Heart right ventricle (tissue), 16 donors: ENCODE results near the gene AKAP11. TPM values are rescaled to one million over a fixed set of nuclear protein-coding genes. Genes with fewer than 3 reads are reported as not detected.

ENCODE experiments used
- ATAC-seq, 8 donors: fragments of 200-7000 bp; cut with Tn5 transposase; one replicate each; pipeline ENCODE4 v1.9.1; 2020; ENCODE audit warnings: mild to moderate bottlenecking in 8 of 8, moderate library complexity in 8 of 8, moderate number of reproducible peaks in 1 of 8
- DNase-seq, 2 donors: peaks; one replicate each; pipeline ENCODE4 v3.0.0-alpha.2; 2020
- H3K27ac ChIP-seq, 10 donors: fragments of 200-600 bp; sonication (generic) in 2 of 10; one replicate each; pipeline versions ENCODE4 v1.5.0 to v1.8.0; 2020 to 2022; ENCODE audit warnings: mild to moderate bottlenecking in 3 of 10
- H3K27me3 ChIP-seq, 7 donors: fragments of 200-600 bp; one replicate each; pipeline ENCODE4 v1.8.0; 2021 to 2022; ENCODE audit warnings: mild to moderate bottlenecking in 2 of 7
- H3K36me3 ChIP-seq, 9 donors: fragments of 200-600 bp; sonication (generic) in 1 of 9; one replicate each; pipeline versions ENCODE4 v1.5.0 to v1.8.0; 2020 to 2022; ENCODE audit warnings: mild to moderate bottlenecking in 2 of 9
- H3K4me1 ChIP-seq, 9 donors: fragments of 200-600 bp; sonication (generic) in 1 of 9; one replicate each; pipeline versions ENCODE4 v1.5.0 to v1.8.0; 2020 to 2022; ENCODE audit warnings: mild to moderate bottlenecking in 4 of 9
- H3K4me3 ChIP-seq, 10 donors: fragments of 200-600 bp; sonication (generic) in 2 of 10; one replicate each; pipeline versions ENCODE4 v1.5.0 to v1.8.0; 2020 to 2022; ENCODE audit warnings: mild to moderate bottlenecking in 7 of 10, moderate library complexity in 2 of 10
- H3K9me3 ChIP-seq, 11 donors: fragments of 200-600 bp in 10 of 11; sonication (generic) in 2 of 11; one replicate each; pipeline versions ENCODE4 v1.5.0 to v1.8.0; 2013 to 2022; ENCODE audit warnings: mild to moderate bottlenecking in 2 of 11, control low read depth in 1 of 11, moderate library complexity in 1 of 11
- CTCF ChIP-seq, 9 donors: fragments of 200-600 bp; sonication (generic) in 2 of 9; IDR thresholded peaks; one replicate each; pipeline versions ENCODE4 v1.5.0 to v1.8.0; 2021 to 2022; ENCODE audit warnings: antibody characterized with exemption in 9 of 9, mild to moderate bottlenecking in 5 of 9, moderate library complexity in 1 of 9
- WGBS, 2 donors: extraction: QIAGEN DNeasy Blood & Tissue Kit; methylation state at CpG; one replicate each; pipeline ENCODE4 v1.1.7; 2013; ENCODE audit warnings: inconsistent platforms in 1 of 2; 5-methylcytosine and 5-hydroxymethylcytosine counted together
- intact Hi-C, 10 donors: fragments of 100-400 bp; cut with DNase I; formaldehyde crosslinking; loops; one replicate each; pipeline versions ENCODE4 v1.11.1 to v1.14.2; 2022
- polyA plus RNA-seq, 2 donors: library from polyadenylated mRNA; stranded (reverse); fragments of 200-250 nt; gene quantifications; one replicate each; pipeline ENCODE4 v1.2.3, GENCODE V29; 2013
- total RNA-seq, 10 donors: library from RNA; stranded (reverse); fragmentation: NEBNext Ultra II Directional in 3 of 10; extraction: Animal tissue kit (Norgen Biotek cat#: 25700) in 3 of 10; gene quantifications; one replicate each; pipeline versions ENCODE4 v1.2.1 to v1.2.4, GENCODE V29; 2021 to 2023
- donor health status: Arrhythmogenic right ventricular cardiomyopathy.
- donor health status: ischemic (EF 13 %, LVEDD 7.1; RV severe dilation, severe dysfunction).
- donor health status: healthy with polysubstance abuse.
- donor health status: DM: no; HTN: yes; CAD: no.
- donor health status: DM: no; HTN: no; CAD: no.
- donor health status: ischemic (EF 25% LVEDD 6.9; RV normal size, moderate dysfunction).
- donor health status: ischemic (EF 25% LVEDD 5.7; RV mildly dilated, moderate dysfunction).
- donor health status: healthy.
- donor health status: DM: yes; HTN: yes; CAD: no.
- donor health status: Ischemic cardiomyopathy.
- donor health status: ischemic (EF 35%, LVEDD 5.7; RV mildly dilated, moderate dysfunction).
- donor health status: nonischemic (EF 11% LVEDD 7.7; RV severe dilation, severe dysfunction).
- donor health status: DM: yes; HTN: yes; CAD: no.
- donor health status: PGD.
- donor health status: ischemic (EF 29% LVEDD 5.4; RV normal size, mild dysfunction).
- donor health status: nonischemic (EF 23%, LVEDD 6.1; RV moderate dilation, normal function).

The AKAP11 gene
- total and polyA plus RNA-seq, 12 donors, result 3.6 to 36.2 (median 28.1) TPM

- no peak for TF ChIP-seq CTCF (IDR thresholded peaks at IDR 0.05)
- peak overlapping the region in 1 of 10 donors; percentile 52 for H3K27ac ChIP-seq
- no peak for ATAC-seq
- no peaks in the 10 kb centered on the region for H3K36me3 ChIP-seq
- 55 to 71% methylated on average over 4 of the region's 4 CpGs for WGBS, 2 donors
- H3K9me3 ChIP-seq, result no peaks in the 10 kb centered on the region
- H3K4me3 ChIP-seq, result no peak overlapping the region
- DNase-seq, result no peak
- H3K4me1 ChIP-seq, result peaks cover 0 to 17% (median 0%) of the 10 kb centered on the region in 9 donors
- H3K27me3 ChIP-seq, result peaks cover 0 to 4% (median 0%) of the 10 kb centered on the region in 7 donors
- intact Hi-C loops, result no loop called here
These were observed 83.1 kb downstream of the AKAP11 start for GRCh38 chr13:42355092-42355485.

DNA sequence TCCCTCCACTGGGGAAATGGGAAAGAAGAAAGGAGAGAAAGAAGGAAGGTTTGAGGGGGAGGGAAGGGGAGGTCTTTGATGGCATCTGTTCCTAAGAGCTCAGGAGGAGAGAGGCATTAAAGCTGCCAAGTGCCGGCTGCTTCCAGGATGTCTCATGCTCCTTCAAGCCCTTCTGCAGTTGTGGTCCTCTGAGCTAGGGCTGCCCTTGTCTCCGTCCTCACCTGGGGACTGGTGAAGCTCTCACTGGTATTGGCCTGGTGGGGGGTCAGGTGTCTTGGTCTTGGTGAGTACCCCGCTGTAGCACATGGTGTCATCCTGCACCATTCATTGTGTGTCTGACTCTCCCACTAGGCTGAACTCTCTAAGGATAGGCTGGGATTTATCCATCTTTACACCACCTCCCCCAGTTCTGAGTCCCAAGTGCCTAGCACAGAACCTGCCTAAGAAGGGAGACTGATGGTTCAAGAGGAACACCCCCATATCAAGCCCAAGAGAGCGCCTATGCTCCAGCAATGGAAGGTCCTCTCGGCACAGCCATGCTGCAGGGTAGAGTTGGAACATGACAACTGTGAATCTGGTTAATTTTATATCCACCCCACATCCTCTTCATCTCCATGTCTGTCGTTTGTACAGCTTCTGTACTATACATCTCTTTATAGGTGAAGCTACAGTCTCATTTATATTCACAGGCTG, 83.7 kb downstream of the AKAP11 start:
- peaks cover 0 to 17% (median 0%) of the 10 kb centered on the region in 9 donors for H3K4me1 ChIP-seq

DNA sequence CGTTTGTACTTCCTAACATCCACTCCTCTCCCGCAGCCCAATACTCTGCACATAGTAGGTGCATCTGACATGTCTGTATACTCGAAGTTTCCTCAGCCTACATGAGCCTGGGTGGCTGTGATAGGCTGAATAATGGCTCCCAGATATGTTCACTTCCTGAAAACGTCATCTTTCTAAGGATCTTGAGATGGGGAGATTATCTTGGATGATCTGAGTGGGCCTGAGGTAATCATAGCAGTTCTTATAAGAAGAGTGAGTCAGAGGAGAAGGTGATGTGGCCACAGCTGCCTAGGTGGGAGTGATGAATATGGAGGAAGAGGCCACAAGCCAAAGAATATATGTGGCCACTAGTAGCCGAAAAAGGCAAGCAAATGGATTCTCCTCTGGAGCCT, 84.2 kb downstream of the AKAP11 start:
- H3K9me3 ChIP-seq, result no peaks in the 10 kb centered on the region
- no peak overlapping the region for H3K27ac ChIP-seq
- WGBS, 2 donors, result 82 to 90% methylated on average over 5 of the region's 5 CpGs
- H3K4me1 ChIP-seq, result peaks cover 0 to 17% (median 0%) of the 10 kb centered on the region in 9 donors
- no peak for TF ChIP-seq CTCF (IDR thresholded peaks at IDR 0.05)
- H3K36me3 ChIP-seq, result no peaks in the 10 kb centered on the region
- intact Hi-C loops, result no loop called here
- no peak overlapping the region for H3K4me3 ChIP-seq
- ATAC-seq, result no peak
- no peak for DNase-seq
- H3K27me3 ChIP-seq, result no peaks in the 10 kb centered on the region

More for the DNA sequence above, 83.7 kb downstream of the AKAP11 start:
- no peak overlapping the region for H3K4me3 ChIP-seq
- intact Hi-C loops, result no loop called here
- TF ChIP-seq CTCF (IDR thresholded peaks at IDR 0.05), result no peak
- DNase-seq, result no peak
- WGBS, 2 donors, result 84 to 85% methylated on average over 6 of the region's 6 CpGs
- no peaks in the 10 kb centered on the region for H3K36me3 ChIP-seq
- H3K9me3 ChIP-seq, result no peaks in the 10 kb centered on the region
- no peaks in the 10 kb centered on the region for H3K27me3 ChIP-seq
- no peak for ATAC-seq
- peak overlapping the region in 1 of 10 donors; percentile 52 for H3K27ac ChIP-seq

GRCh38 chr13:42360046-42360574, 88.2 kb downstream of the AKAP11 start:
- H3K4me3 ChIP-seq, result no peak overlapping the region
- DNase-seq (no peak), ATAC-seq (no peak)
- no peak overlapping the region for H3K27ac ChIP-seq
- WGBS, 2 donors, result 60 to 70% methylated on average over 8 of the region's 8 CpGs
- intact Hi-C loops, result no loop called here
- H3K9me3 ChIP-seq, result no peaks in the 10 kb centered on the region
- H3K27me3 ChIP-seq, result peaks cover 0 to 5% (median 0%) of the 10 kb centered on the region in 7 donors
- H3K36me3 ChIP-seq, result no peaks in the 10 kb centered on the region
- H3K4me1 ChIP-seq, result peaks cover 0 to 4% (median 0%) of the 10 kb centered on the region in 9 donors
- TF ChIP-seq CTCF (IDR thresholded peaks at IDR 0.05), result no peak
